GM23248 (cell line): Measurements from ENCODE around the gene PKP3. TPM values are rescaled to one million over a fixed set of nuclear protein-coding genes. Genes with fewer than 3 reads are reported as not detected.

Experiments
- DNase-seq: peaks from one replicate; pipeline ENCODE4 v3.0.0-alpha.2; 2015
- H2AFZ ChIP-seq: fragments of 200-600 bp; sonication (generic); 2 replicates; pipeline ENCODE4 v1.6.1; 2016; ENCODE audit warnings: antibody characterized with exemption
- H3F3A ChIP-seq: fragments of 200-600 bp; sonication (generic); 2 replicates; pipeline ENCODE4 v1.6.1; 2016; ENCODE audit warnings: mild to moderate bottlenecking, antibody characterized with exemption, mixed run types; ENCODE audit not compliant: insufficient read depth
- H3K27ac ChIP-seq: fragments of 200-600 bp; sonication (generic); 2 replicates; pipeline ENCODE4 v1.5.1; 2016; ENCODE audit warnings: mild to moderate bottlenecking
- H3K27me3 ChIP-seq: fragments of 200-600 bp; sonication (generic); replicated peaks from 2 replicates; pipeline ENCODE4 v1.6.1; 2016; ENCODE audit warnings: mild to moderate bottlenecking; ENCODE audit not compliant: insufficient read depth
- H3K36me3 ChIP-seq: fragments of 200-600 bp; sonication (generic); 2 replicates; pipeline ENCODE4 v1.6.1; 2016; ENCODE audit warnings: low read depth, mild to moderate bottlenecking
- H3K4me1 ChIP-seq: fragments of 200-600 bp; sonication (generic); 2 replicates; pipeline ENCODE4 v1.6.1; 2016; ENCODE audit warnings: mild to moderate bottlenecking; ENCODE audit not compliant: insufficient read depth
- H3K4me2 ChIP-seq: fragments of 200-600 bp; sonication (generic); one replicate; pipeline ENCODE4 v1.6.1; 2016; ENCODE audit warnings: mild to moderate bottlenecking; ENCODE audit not compliant: unreplicated experiment
- H3K4me3 ChIP-seq: fragments of 200-600 bp; sonication (generic); 2 replicates; pipeline ENCODE4 v1.5.1; 2016; ENCODE audit warnings: mild to moderate bottlenecking
- H3K79me2 ChIP-seq: fragments of 200-600 bp; sonication (generic); 2 replicates; pipeline ENCODE4 v1.6.1; 2016; ENCODE audit warnings: mild to moderate bottlenecking; ENCODE audit not compliant: insufficient read depth
- H3K9ac ChIP-seq: fragments of 200-600 bp; sonication (generic); 2 replicates; pipeline ENCODE4 v1.6.1; 2016; ENCODE audit warnings: mild to moderate bottlenecking
- H3K9me2 ChIP-seq: fragments of 200-600 bp; sonication (generic); 2 replicates; pipeline ENCODE4 v1.6.1; 2016; ENCODE audit warnings: mixed run types, mild to moderate bottlenecking, moderate library complexity; ENCODE audit not compliant: insufficient read depth
- H3K9me3 ChIP-seq: fragments of 200-600 bp; sonication (generic); one replicate; pipeline ENCODE4 v1.6.1; 2017; ENCODE audit warnings: low read depth
- H4K20me1 ChIP-seq: fragments of 200-600 bp; sonication (generic); 2 replicates; pipeline ENCODE4 v1.6.0; 2016; ENCODE audit not compliant: insufficient read depth
- EZH2 ChIP-seq: fragments of 200-600 bp; sonication (generic); IDR thresholded peaks from 2 replicates; pipeline ENCODE4 v1.6.1; 2018; ENCODE audit warnings: antibody characterized with exemption, mild to moderate bottlenecking; ENCODE audit not compliant: insufficient read depth, poor library complexity, severe bottlenecking
- EZH2phosphoT487 ChIP-seq: fragments of 200-600 bp; sonication (generic); IDR thresholded peaks from 2 replicates; pipeline ENCODE4 v1.6.1; 2018; ENCODE audit warnings: antibody characterized with exemption, moderate library complexity, mild to moderate bottlenecking, low read depth; ENCODE audit not compliant: insufficient read depth
- WGBS, 2 experiments: methylation state at CpG; one replicate each; pipeline ENCODE4 v1.1.6; 2015 to 2017; ENCODE audit warnings: low lambda C conversion rate in 2 of 2, low coverage in 1 of 2; ENCODE audit errors: missing lambda C conversion rate in 2 of 2; 5-methylcytosine and 5-hydroxymethylcytosine counted together
- in situ Hi-C: fragments of 300-500 bp; cut with MboI; formaldehyde crosslinking; loops from 2 replicates; pipeline ENCODE4 v1.15.0; 2020
- polyA plus RNA-seq: library from polyadenylated mRNA; unstranded; fragments of >200 nt; fragmentation: Nextera tagmentation; extraction: Ambion mirVana; gene quantifications from 2 replicates; pipeline ENCODE4 v1.2.1, GENCODE V29; 2016
- total RNA-seq: library from RNA; depleted of rRNA; stranded (reverse); fragments of >200 nt; shearing (Covaris generic); gene quantifications from 2 replicates; pipeline ENCODE4 v1.2.3, GENCODE V29; 2014

Gene PKP3
- total and polyA plus RNA-seq, 2 experiments from 2014 or later: 1.2 to 2.2 TPM

- peak; percentile 65 for DNase-seq
- Histone ChIP-seq H3K36me3 (no peaks in the 10 kb centered on the region), H2AFZ (peak overlapping the region; percentile 72), H3K79me2 (no peaks in the 10 kb centered on the region), H4K20me1 (no peaks in the 10 kb centered on the region), H3K4me2 (peak overlapping the region; percentile 66), H3K9ac (peak overlapping the region; percentile 28), H3K4me3 (peak overlapping the region; percentile 64), H3K27me3 (peaks cover 4% of the 10 kb centered on the region; the same call in 1 of the 2 replicates), H3K9me2 (no peaks in the 10 kb centered on the region), H3K9me3 (no peaks in the 10 kb centered on the region), H3F3A (no peaks in the 10 kb centered on the region), H3K4me1 (peaks cover 4% of the 10 kb centered on the region; the same call in 1 of the 2 replicates), H3K27ac (no peak overlapping the region)
- 4% methylated on average over 52 to 77 of the region's 97 CpGs for WGBS, 2 experiments
- TF ChIP-seq EZH2: no peak
- no peak for TF ChIP-seq EZH2phosphoT487
- in situ Hi-C loops: no loop called here
Measured at GRCh38 chr11:416757-417621, 23.0 kb downstream of the PKP3 start.

GRCh38 chr11:417652-418342 lies 23.8 kb downstream of the PKP3 start:
- no peaks in the 10 kb centered on the region for H3K9me3 ChIP-seq
- H3F3A ChIP-seq: no peaks in the 10 kb centered on the region
- peaks cover 4% of the 10 kb centered on the region; the same call in 1 of the 2 replicates for H3K27me3 ChIP-seq
- no peak for DNase-seq
- H3K4me3 ChIP-seq: no peak overlapping the region; the same call in 1 of the 2 replicates
- no peaks in the 10 kb centered on the region for H3K9me2 ChIP-seq
- H3K27ac ChIP-seq: no peak overlapping the region
- no peaks in the 10 kb centered on the region for H3K36me3 ChIP-seq
- in situ Hi-C loops: no loop called here
- H3K4me1 ChIP-seq: peaks cover 4% of the 10 kb centered on the region; the same call in 1 of the 2 replicates
- H3K4me2 ChIP-seq: no peak overlapping the region
- no peak for TF ChIP-seq EZH2phosphoT487
- TF ChIP-seq EZH2: no peak
- 53 to 56% methylated on average over 19 of the region's 19 CpGs for WGBS, 2 experiments
- no peak overlapping the region for H3K9ac ChIP-seq
- H3K79me2 ChIP-seq: no peaks in the 10 kb centered on the region
- H4K20me1 ChIP-seq: no peaks in the 10 kb centered on the region
- H2AFZ ChIP-seq: no peak overlapping the region

DNA sequence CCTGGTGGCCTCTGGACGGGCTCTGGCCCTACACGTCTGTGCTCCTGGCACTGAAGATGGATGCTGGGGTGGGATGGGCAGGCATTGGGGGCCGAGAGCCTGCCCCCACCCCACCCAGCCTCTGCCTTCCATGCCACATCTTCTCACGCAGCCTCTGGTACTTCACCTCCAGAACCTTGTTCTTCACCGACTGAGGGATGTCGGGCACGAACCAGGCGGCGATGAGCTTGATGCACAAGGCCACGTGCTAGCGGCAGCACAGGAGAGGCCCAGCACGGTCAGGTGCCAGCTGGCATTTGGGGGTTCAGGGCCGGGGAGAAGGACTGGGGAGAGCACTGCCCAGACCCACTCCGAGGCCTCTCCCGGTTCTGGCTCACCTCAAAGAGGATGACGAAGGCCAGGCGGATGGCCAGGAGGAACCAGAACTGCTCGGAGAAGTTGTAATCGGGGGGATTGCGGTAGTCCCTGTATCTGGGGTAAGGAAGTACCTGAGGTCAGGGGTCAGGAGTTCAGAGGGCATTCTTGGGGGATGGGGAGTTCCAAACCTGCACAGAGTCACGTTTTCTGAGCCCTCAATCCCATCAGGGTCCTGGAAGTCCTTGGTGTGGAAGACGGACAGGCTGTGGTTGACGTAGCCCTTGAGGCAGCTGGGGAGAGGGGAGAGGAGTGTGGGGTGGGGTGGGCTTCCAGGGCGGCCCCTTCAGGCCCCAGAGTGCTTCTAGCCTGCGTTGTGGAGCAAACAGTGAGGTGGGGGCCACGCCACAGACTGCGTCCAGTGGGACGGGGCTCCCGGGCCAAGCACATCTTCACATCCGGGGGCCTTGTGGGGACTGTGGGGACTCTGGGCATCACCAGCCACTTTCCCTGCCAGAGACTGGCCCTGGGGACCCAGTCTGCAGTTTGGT lies 24.6 kb downstream of the PKP3 start:
- Histone ChIP-seq H2AFZ (no peak overlapping the region), H3K9me3 (no peaks in the 10 kb centered on the region), H3K4me3 (no peak overlapping the region), H3K27me3 (peaks cover 4% of the 10 kb centered on the region; the same call in 1 of the 2 replicates), H3K9ac (no peak overlapping the region), H3K4me1 (peaks cover 4% of the 10 kb centered on the region; the same call in 1 of the 2 replicates), H3K79me2 (no peaks in the 10 kb centered on the region), H3K36me3 (no peaks in the 10 kb centered on the region), H3K9me2 (no peaks in the 10 kb centered on the region), H4K20me1 (no peaks in the 10 kb centered on the region), H3K27ac (no peak overlapping the region), H3F3A (no peaks in the 10 kb centered on the region), H3K4me2 (no peak overlapping the region)
- DNase-seq: no peak
- no peak for TF ChIP-seq EZH2phosphoT487
- TF ChIP-seq EZH2: no peak
- in situ Hi-C loops: no loop called here
- 82 to 83% methylated on average over 25 to 30 of the region's 30 CpGs for WGBS, 2 experiments
